Measurements from ENCODE around the gene WHRN.

The WHRN gene

GRCh38 chr9:114412048-114412683 lies 93.1 kb downstream of the WHRN start:
- peaks cover 19% of the 10 kb centered on the region for H3K4me1 ChIP-seq (ENCODE audit: control insufficient read depth, insufficient read depth, low read length)
- no peak overlapping the region for H3K27ac ChIP-seq (ENCODE audit: insufficient read depth, low read depth, low read length, poor library complexity, severe bottlenecking)
- H3K9me3 ChIP-seq (ENCODE audit: control insufficient read depth, low read length): no peaks in the 10 kb centered on the region
- H3K4me3 ChIP-seq (ENCODE audit: insufficient read depth, low read depth, low read length): no peak overlapping the region
- no peaks in the 10 kb centered on the region for H3K36me3 ChIP-seq (ENCODE audit: control insufficient read depth, insufficient read depth, low read length)
- 88 to 92% methylated on average over 12 of the region's 12 CpGs for WGBS, 2 experiments
- H3K27me3 ChIP-seq (ENCODE audit: control insufficient read depth, insufficient read depth, low read length, poor library complexity, severe bottlenecking): no peaks in the 10 kb centered on the region

DNA sequence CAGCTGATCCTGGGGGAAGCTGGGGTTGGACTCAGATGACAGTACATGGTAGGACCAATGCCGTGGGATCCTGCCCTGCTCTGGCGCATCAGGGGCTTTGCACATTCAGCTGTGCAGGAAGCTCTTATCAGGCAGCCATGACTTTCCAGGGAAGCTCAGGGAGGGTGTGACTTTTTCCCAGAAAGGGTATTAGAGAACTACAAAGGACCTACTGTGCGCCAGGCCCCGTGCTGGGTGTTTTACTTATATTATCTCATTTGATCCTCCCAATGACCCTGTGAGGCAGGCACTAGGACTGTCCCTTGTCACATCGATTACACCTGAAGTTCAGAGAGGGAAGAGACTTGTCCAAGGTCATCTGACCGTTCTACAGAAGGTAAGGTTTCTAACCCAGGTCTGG lies 93.8 kb downstream of the WHRN start:
- no peaks in the 10 kb centered on the region for H3K27me3 ChIP-seq (ENCODE audit: control insufficient read depth, insufficient read depth, low read length, poor library complexity, severe bottlenecking)
- 92 to 96% methylated on average over 6 of the region's 6 CpGs for WGBS, 2 experiments
- H3K27ac ChIP-seq (ENCODE audit: insufficient read depth, low read depth, low read length, poor library complexity, severe bottlenecking): no peak overlapping the region
- peaks cover 13% of the 10 kb centered on the region for H3K4me1 ChIP-seq (ENCODE audit: control insufficient read depth, insufficient read depth, low read length)
- no peaks in the 10 kb centered on the region for H3K9me3 ChIP-seq (ENCODE audit: control insufficient read depth, low read length)
- no peak overlapping the region for H3K4me3 ChIP-seq (ENCODE audit: insufficient read depth, low read depth, low read length)
- H3K36me3 ChIP-seq (ENCODE audit: control insufficient read depth, insufficient read depth, low read length): no peaks in the 10 kb centered on the region

DNA sequence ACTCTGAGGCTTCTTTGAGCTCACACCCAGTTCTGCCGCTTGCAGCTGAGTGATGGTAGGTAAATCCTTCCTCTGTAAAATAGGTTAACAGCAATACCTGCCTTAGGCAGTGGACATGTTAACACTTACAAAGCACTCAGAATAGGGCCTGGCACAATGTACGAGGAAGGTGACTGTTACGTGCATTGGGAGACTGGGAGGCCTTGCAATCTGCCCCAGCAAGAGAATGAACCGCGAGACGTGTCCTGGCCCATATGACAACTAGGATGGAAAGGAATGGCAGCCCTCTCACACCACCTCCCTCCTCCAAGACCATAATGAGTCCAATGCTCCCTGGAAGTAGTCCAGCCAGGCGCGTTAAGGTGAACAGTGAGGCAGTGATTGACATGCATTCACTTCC lies 94.4 kb downstream of the WHRN start:
- H3K4me1 ChIP-seq (ENCODE audit: control insufficient read depth, insufficient read depth, low read length): peaks cover 13% of the 10 kb centered on the region
- H3K36me3 ChIP-seq (ENCODE audit: control insufficient read depth, insufficient read depth, low read length): no peaks in the 10 kb centered on the region
- no peak overlapping the region for H3K4me3 ChIP-seq (ENCODE audit: insufficient read depth, low read depth, low read length)
- WGBS, 2 experiments: 90 to 93% methylated on average over 8 of the region's 8 CpGs
- H3K9me3 ChIP-seq (ENCODE audit: control insufficient read depth, low read length): no peaks in the 10 kb centered on the region
- H3K27ac ChIP-seq (ENCODE audit: insufficient read depth, low read depth, low read length, poor library complexity, severe bottlenecking): no peak overlapping the region
- no peaks in the 10 kb centered on the region for H3K27me3 ChIP-seq (ENCODE audit: control insufficient read depth, insufficient read depth, low read length, poor library complexity, severe bottlenecking)

GRCh38 chr9:114409842-114410241 lies 95.4 kb downstream of the WHRN start:
- H3K36me3 ChIP-seq (ENCODE audit: control insufficient read depth, insufficient read depth, low read length): no peaks in the 10 kb centered on the region
- H3K4me3 ChIP-seq (ENCODE audit: insufficient read depth, low read depth, low read length): no peak overlapping the region
- H3K27me3 ChIP-seq (ENCODE audit: control insufficient read depth, insufficient read depth, low read length, poor library complexity, severe bottlenecking): no peaks in the 10 kb centered on the region
- H3K27ac ChIP-seq (ENCODE audit: insufficient read depth, low read depth, low read length, poor library complexity, severe bottlenecking): no peak overlapping the region
- H3K9me3 ChIP-seq (ENCODE audit: control insufficient read depth, low read length): no peaks in the 10 kb centered on the region
- WGBS, 2 experiments: 92% methylated on average over 5 of the region's 5 CpGs
- peaks cover 13% of the 10 kb centered on the region for H3K4me1 ChIP-seq (ENCODE audit: control insufficient read depth, insufficient read depth, low read length)

- Histone ChIP-seq H3K9me3 (ENCODE audit: control insufficient read depth, low read length) (no peaks in the 10 kb centered on the region), H3K27ac (ENCODE audit: insufficient read depth, low read depth, low read length, poor library complexity, severe bottlenecking) (no peak overlapping the region), H3K4me1 (ENCODE audit: control insufficient read depth, insufficient read depth, low read length) (peaks cover 13% of the 10 kb centered on the region), H3K4me3 (ENCODE audit: insufficient read depth, low read depth, low read length) (no peak overlapping the region), H3K36me3 (ENCODE audit: control insufficient read depth, insufficient read depth, low read length) (no peaks in the 10 kb centered on the region), H3K27me3 (ENCODE audit: control insufficient read depth, insufficient read depth, low read length, poor library complexity, severe bottlenecking) (no peaks in the 10 kb centered on the region)
- 76 to 77% methylated on average over 11 of the region's 11 CpGs for WGBS, 2 experiments
These were observed 96.0 kb downstream of the WHRN start for GRCh38 chr9:114409103-114409780.

DNA sequence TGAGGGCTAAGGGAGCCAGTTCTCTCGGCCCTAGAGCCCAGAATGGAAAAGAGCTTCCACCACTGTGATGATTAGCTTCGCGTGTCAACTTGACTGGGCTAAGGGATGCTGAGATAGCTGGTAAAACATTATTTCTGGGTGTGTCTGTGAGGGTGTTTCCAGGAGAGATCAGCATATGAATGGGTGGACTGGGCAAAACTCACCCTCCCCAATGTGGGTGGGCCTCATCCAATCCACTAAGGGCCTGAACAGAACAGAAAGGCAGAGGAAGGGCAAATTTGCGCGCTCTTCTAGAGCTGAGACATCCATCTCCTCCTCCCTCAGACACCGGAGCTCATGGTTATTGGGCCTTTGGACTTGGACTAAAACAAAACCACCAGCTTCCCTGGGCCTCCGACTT lies 96.6 kb downstream of the WHRN start:
- 83 to 85% methylated on average over 7 of the region's 7 CpGs for WGBS, 2 experiments
- no peaks in the 10 kb centered on the region for H3K36me3 ChIP-seq (ENCODE audit: control insufficient read depth, insufficient read depth, low read length)
- no peak overlapping the region for H3K27ac ChIP-seq (ENCODE audit: insufficient read depth, low read depth, low read length, poor library complexity, severe bottlenecking)
- no peaks in the 10 kb centered on the region for H3K9me3 ChIP-seq (ENCODE audit: control insufficient read depth, low read length)
- no peak overlapping the region for H3K4me3 ChIP-seq (ENCODE audit: insufficient read depth, low read depth, low read length)
- peaks cover 7% of the 10 kb centered on the region for H3K4me1 ChIP-seq (ENCODE audit: control insufficient read depth, insufficient read depth, low read length)
- H3K27me3 ChIP-seq (ENCODE audit: control insufficient read depth, insufficient read depth, low read length, poor library complexity, severe bottlenecking): no peaks in the 10 kb centered on the region

DNA sequence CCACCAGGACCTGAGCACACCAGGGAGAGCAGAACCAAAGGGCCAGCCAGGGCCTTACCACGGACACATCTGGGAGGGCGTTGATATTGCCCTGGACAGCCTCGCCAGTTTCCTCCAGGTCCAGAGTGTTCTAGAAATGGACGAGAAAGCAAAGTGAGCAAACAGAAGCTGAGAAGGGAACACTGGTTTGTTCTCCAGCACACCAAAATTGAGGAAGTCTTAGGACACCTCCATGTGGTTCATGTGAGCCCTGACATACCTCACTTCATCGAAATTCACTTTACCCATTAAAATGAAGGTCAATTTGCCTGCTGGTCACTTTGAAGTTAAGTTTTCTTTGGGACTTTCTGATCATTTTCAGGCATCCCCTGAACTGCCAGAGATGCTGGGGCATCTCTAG lies 97.4 kb downstream of the WHRN start:
- no peak overlapping the region for H3K4me3 ChIP-seq (ENCODE audit: insufficient read depth, low read depth, low read length)
- H3K36me3 ChIP-seq (ENCODE audit: control insufficient read depth, insufficient read depth, low read length): no peaks in the 10 kb centered on the region
- 86% methylated on average over 5 of the region's 5 CpGs for WGBS, 2 experiments
- H3K9me3 ChIP-seq (ENCODE audit: control insufficient read depth, low read length): no peaks in the 10 kb centered on the region
- H3K27ac ChIP-seq (ENCODE audit: insufficient read depth, low read depth, low read length, poor library complexity, severe bottlenecking): no peak overlapping the region
- H3K27me3 ChIP-seq (ENCODE audit: control insufficient read depth, insufficient read depth, low read length, poor library complexity, severe bottlenecking): no peaks in the 10 kb centered on the region
- peaks cover 5% of the 10 kb centered on the region for H3K4me1 ChIP-seq (ENCODE audit: control insufficient read depth, insufficient read depth, low read length)

DNA sequence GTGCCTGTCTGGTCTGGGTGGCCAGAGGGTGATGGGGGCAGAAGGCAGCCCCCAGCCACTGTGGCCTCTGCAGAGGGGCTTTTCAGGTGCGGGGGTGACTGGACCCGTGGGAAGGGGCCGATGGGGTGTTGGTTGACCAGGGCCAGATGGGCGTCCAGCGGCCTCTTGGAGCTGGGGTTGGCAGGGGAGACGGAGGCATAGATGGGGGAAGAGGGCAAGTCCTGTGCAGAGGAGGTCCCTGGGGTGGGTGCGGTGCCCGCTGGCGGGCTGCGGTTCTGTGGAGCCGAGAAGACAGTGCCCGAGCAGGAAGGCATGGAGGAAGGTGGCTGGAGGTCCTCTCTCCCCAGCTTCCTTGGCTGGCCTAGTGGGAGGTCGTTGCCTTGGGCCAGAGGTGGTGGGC lies 98.8 kb downstream of the WHRN start:
- Histone ChIP-seq H3K4me3 (ENCODE audit: insufficient read depth, low read depth, low read length) (no peak overlapping the region), H3K4me1 (ENCODE audit: control insufficient read depth, insufficient read depth, low read length) (peaks cover 5% of the 10 kb centered on the region), H3K27me3 (ENCODE audit: control insufficient read depth, insufficient read depth, low read length, poor library complexity, severe bottlenecking) (no peaks in the 10 kb centered on the region), H3K27ac (ENCODE audit: insufficient read depth, low read depth, low read length, poor library complexity, severe bottlenecking) (no peak overlapping the region), H3K9me3 (ENCODE audit: control insufficient read depth, low read length) (no peaks in the 10 kb centered on the region), H3K36me3 (ENCODE audit: control insufficient read depth, insufficient read depth, low read length) (no peaks in the 10 kb centered on the region)
- WGBS, 2 experiments: 94 to 96% methylated on average over 13 of the region's 13 CpGs

- Histone ChIP-seq H3K27ac (ENCODE audit: insufficient read depth, low read depth, low read length, poor library complexity, severe bottlenecking) (no peak overlapping the region), H3K4me3 (ENCODE audit: insufficient read depth, low read depth, low read length) (no peak overlapping the region), H3K4me1 (ENCODE audit: control insufficient read depth, insufficient read depth, low read length) (peaks cover 5% of the 10 kb centered on the region), H3K36me3 (ENCODE audit: control insufficient read depth, insufficient read depth, low read length) (no peaks in the 10 kb centered on the region), H3K9me3 (ENCODE audit: control insufficient read depth, low read length) (no peaks in the 10 kb centered on the region), H3K27me3 (ENCODE audit: control insufficient read depth, insufficient read depth, low read length, poor library complexity, severe bottlenecking) (no peaks in the 10 kb centered on the region)
- 39 to 43% methylated on average over 15 of the region's 15 CpGs for WGBS, 2 experiments
These were observed 99.8 kb downstream of the WHRN start for GRCh38 chr9:114405294-114406034.

DNA sequence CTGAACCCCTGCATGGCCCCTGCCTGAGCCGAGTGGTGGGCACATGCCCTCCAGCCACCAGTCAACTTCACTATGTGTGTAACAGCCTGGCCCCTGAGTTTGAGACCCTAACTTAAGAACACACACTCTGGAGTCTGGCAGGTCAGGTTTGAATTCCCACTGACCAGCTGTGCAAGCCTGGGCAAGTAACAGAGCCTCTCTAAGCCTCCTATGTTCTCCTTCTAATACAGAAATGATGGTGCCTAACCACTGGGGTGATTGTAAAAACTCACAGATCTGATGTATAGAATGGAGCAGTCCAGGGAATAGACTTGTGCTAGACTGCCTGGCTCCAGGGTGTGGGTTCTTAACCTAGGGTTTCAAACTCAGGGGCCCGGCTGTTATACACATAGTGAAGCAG lies 100.7 kb downstream of the WHRN start:
- no peaks in the 10 kb centered on the region for H3K27me3 ChIP-seq (ENCODE audit: control insufficient read depth, insufficient read depth, low read length, poor library complexity, severe bottlenecking)
- no peaks in the 10 kb centered on the region for H3K9me3 ChIP-seq (ENCODE audit: control insufficient read depth, low read length)
- no peak overlapping the region for H3K4me3 ChIP-seq (ENCODE audit: insufficient read depth, low read depth, low read length)
- WGBS, 2 experiments: 86 to 96% methylated on average over 2 of the region's 2 CpGs
- no peak overlapping the region for H3K27ac ChIP-seq (ENCODE audit: insufficient read depth, low read depth, low read length, poor library complexity, severe bottlenecking)
- peaks cover 5% of the 10 kb centered on the region for H3K4me1 ChIP-seq (ENCODE audit: control insufficient read depth, insufficient read depth, low read length)
- no peaks in the 10 kb centered on the region for H3K36me3 ChIP-seq (ENCODE audit: control insufficient read depth, insufficient read depth, low read length)

Data from ectodermal cell (in vitro differentiated cells).